SJSA1 (cell line): ENCODE measurements around the gene ZC3H7A. TPM values are rescaled to one million over a fixed set of nuclear protein-coding genes. Genes with fewer than 3 reads are reported as not detected.

ENCODE experiments used
- DNase-seq, 2 experiments: peaks; one replicate each; pipeline ENCODE4 v3.0.0-alpha.2; 2015 to 2020; ENCODE audit warnings: low spot score in 2 of 2, low read depth in 1 of 2
- H3K27ac ChIP-seq: fragments of 250-450 bp; sonication (Bioruptor Pico); 2 replicates; pipeline ENCODE4 v1.5.1; 2020; ENCODE audit warnings: mild to moderate bottlenecking, moderate library complexity
- H3K27me3 ChIP-seq: fragments of 250-450 bp; sonication (Bioruptor Pico); replicated peaks from 2 replicates; pipeline ENCODE4 v1.5.1; 2020; ENCODE audit warnings: mild to moderate bottlenecking, moderate library complexity
- H3K36me3 ChIP-seq: fragments of 250-450 bp; sonication (Bioruptor Pico); 2 replicates; pipeline ENCODE4 v1.5.1; 2020; ENCODE audit warnings: mild to moderate bottlenecking
- H3K4me1 ChIP-seq: fragments of 250-450 bp; sonication (Bioruptor Pico); replicated peaks from 2 replicates; pipeline ENCODE4 v1.6.1; 2021; ENCODE audit warnings: mild to moderate bottlenecking
- H3K4me3 ChIP-seq: fragments of 250-450 bp; sonication (Bioruptor Pico); 2 replicates; pipeline ENCODE4 v1.5.1; 2020; ENCODE audit warnings: mild to moderate bottlenecking
- H3K9me3 ChIP-seq: fragments of 250-450 bp; sonication (Bioruptor Pico); replicated peaks from 2 replicates; pipeline ENCODE4 v1.5.1; 2020; ENCODE audit warnings: mild to moderate bottlenecking
- total RNA-seq: library from RNA; depleted of rRNA; stranded (reverse); fragments of >200 nt; shearing (Covaris generic); gene quantifications from 2 replicates; pipeline ENCODE4 v1.2.3, GENCODE V29; 2014

The ZC3H7A gene
- total RNA-seq, 1 experiment from 2014 or later, result 47.4 TPM

GRCh38 chr16:11779074-11779473 is 18.0 kb downstream of the ZC3H7A start:
- no peak overlapping the region for H3K4me3 ChIP-seq
- peaks cover 31% of the 10 kb centered on the region for H3K4me1 ChIP-seq
- no peaks in the 10 kb centered on the region for H3K27me3 ChIP-seq
- DNase-seq, result no peak
- H3K36me3 ChIP-seq, result peaks cover 78% of the 10 kb centered on the region
- no peaks in the 10 kb centered on the region for H3K9me3 ChIP-seq
- H3K27ac ChIP-seq, result no peak overlapping the region

- Histone ChIP-seq H3K4me1 (no peaks in the 10 kb centered on the region), H3K9me3 (no peaks in the 10 kb centered on the region), H3K4me3 (no peak overlapping the region), H3K36me3 (peaks cover 94% of the 10 kb centered on the region), H3K27ac (no peak overlapping the region), H3K27me3 (no peaks in the 10 kb centered on the region)
- no peak for DNase-seq
These were observed 22.9 kb downstream of the ZC3H7A start for GRCh38 chr16:11774065-11774626.

GRCh38 chr16:11768849-11769248 is 28.2 kb downstream of the ZC3H7A start:
- Histone ChIP-seq H3K27ac (no peak overlapping the region), H3K4me1 (no peaks in the 10 kb centered on the region), H3K9me3 (no peaks in the 10 kb centered on the region), H3K4me3 (no peak overlapping the region), H3K36me3 (peaks cover 94% of the 10 kb centered on the region), H3K27me3 (no peaks in the 10 kb centered on the region)
- no peak for DNase-seq

GRCh38 chr16:11762431-11762830 is 34.6 kb downstream of the ZC3H7A start:
- H3K36me3 ChIP-seq, result peaks cover 94% of the 10 kb centered on the region
- peaks cover 10% of the 10 kb centered on the region for H3K4me1 ChIP-seq
- no peaks in the 10 kb centered on the region for H3K27me3 ChIP-seq
- no peak overlapping the region for H3K4me3 ChIP-seq
- H3K27ac ChIP-seq, result no peak overlapping the region
- H3K9me3 ChIP-seq, result no peaks in the 10 kb centered on the region
- DNase-seq, result peak in 1 of 2 experiments; percentile 4

GRCh38 chr16:11759997-11760396 is 37.1 kb downstream of the ZC3H7A start:
- no peak for DNase-seq
- no peak overlapping the region for H3K27ac ChIP-seq
- H3K4me3 ChIP-seq, result no peak overlapping the region
- peaks cover 94% of the 10 kb centered on the region for H3K36me3 ChIP-seq
- peaks cover 10% of the 10 kb centered on the region for H3K4me1 ChIP-seq
- no peaks in the 10 kb centered on the region for H3K27me3 ChIP-seq
- no peaks in the 10 kb centered on the region for H3K9me3 ChIP-seq

GRCh38 chr16:11759163-11759834 is 37.8 kb downstream of the ZC3H7A start:
- H3K4me3 ChIP-seq, result no peak overlapping the region
- no peak overlapping the region for H3K27ac ChIP-seq
- H3K27me3 ChIP-seq, result no peaks in the 10 kb centered on the region
- H3K36me3 ChIP-seq, result peaks cover 94% of the 10 kb centered on the region
- H3K4me1 ChIP-seq, result peaks cover 10% of the 10 kb centered on the region
- DNase-seq, result no peak
- H3K9me3 ChIP-seq, result no peaks in the 10 kb centered on the region

GRCh38 chr16:11757671-11758545 is 39.1 kb downstream of the ZC3H7A start:
- H3K4me3 ChIP-seq, result no peak overlapping the region

GRCh38 chr16:11756248-11756647 is 40.8 kb downstream of the ZC3H7A start:
- DNase-seq, result no peak
- no peaks in the 10 kb centered on the region for H3K9me3 ChIP-seq
- H3K4me1 ChIP-seq, result peaks cover 10% of the 10 kb centered on the region
- H3K27ac ChIP-seq, result no peak overlapping the region
- H3K36me3 ChIP-seq, result peaks cover 96% of the 10 kb centered on the region
- H3K27me3 ChIP-seq, result no peaks in the 10 kb centered on the region
- H3K4me3 ChIP-seq, result no peak overlapping the region

More at GRCh38 chr16:11757671-11758545, 39.1 kb downstream of the ZC3H7A start:
- DNase-seq, result peak in 1 of 2 experiments; percentile 55
- Histone ChIP-seq H3K27me3 (no peaks in the 10 kb centered on the region), H3K4me1 (peaks cover 10% of the 10 kb centered on the region), H3K36me3 (peaks cover 96% of the 10 kb centered on the region), H3K27ac (no peak overlapping the region), H3K9me3 (no peaks in the 10 kb centered on the region)

GRCh38 chr16:11755022-11755760 is 41.9 kb downstream of the ZC3H7A start:
- Histone ChIP-seq H3K27ac (no peak overlapping the region), H3K9me3 (no peaks in the 10 kb centered on the region), H3K4me3 (no peak overlapping the region), H3K4me1 (peaks cover 10% of the 10 kb centered on the region), H3K27me3 (no peaks in the 10 kb centered on the region), H3K36me3 (peaks cover 96% of the 10 kb centered on the region)
- DNase-seq, result no peak

- no peak overlapping the region for H3K27ac ChIP-seq
- H3K36me3 ChIP-seq, result peaks cover 93% of the 10 kb centered on the region
- no peaks in the 10 kb centered on the region for H3K9me3 ChIP-seq
- H3K27me3 ChIP-seq, result no peaks in the 10 kb centered on the region
- peak in 1 of 2 experiments; percentile 2 for DNase-seq
- peaks cover 4% of the 10 kb centered on the region for H3K4me1 ChIP-seq
- H3K4me3 ChIP-seq, result no peak overlapping the region
These were observed 44.2 kb downstream of the ZC3H7A start for GRCh38 chr16:11752856-11753255.

- peaks cover 66% of the 10 kb centered on the region for H3K36me3 ChIP-seq
- H3K4me3 ChIP-seq, result no peak overlapping the region
- no peaks in the 10 kb centered on the region for H3K9me3 ChIP-seq
- DNase-seq, result peak in 1 of 2 experiments; percentile 2
- no peaks in the 10 kb centered on the region for H3K4me1 ChIP-seq
- H3K27me3 ChIP-seq, result no peaks in the 10 kb centered on the region
- no peak overlapping the region for H3K27ac ChIP-seq
These were observed 47.0 kb downstream of the ZC3H7A start for GRCh38 chr16:11750056-11750455.

- DNase-seq, result peak in 1 of 2 experiments; percentile 33
- peaks cover 54% of the 10 kb centered on the region for H3K36me3 ChIP-seq
- no peaks in the 10 kb centered on the region for H3K9me3 ChIP-seq
- H3K27ac ChIP-seq, result no peak overlapping the region
- H3K4me3 ChIP-seq, result no peak overlapping the region
- peaks cover under 1% of the 10 kb centered on the region; the same call in 1 of the 2 replicates for H3K4me1 ChIP-seq
- no peaks in the 10 kb centered on the region for H3K27me3 ChIP-seq
These were observed 48.4 kb downstream of the ZC3H7A start for GRCh38 chr16:11748404-11749254.
